Measurements from ENCODE around the gene WDR75. TPM values are rescaled to one million over a fixed set of nuclear protein-coding genes. Genes with fewer than 3 reads are reported as not detected.
"Not testable (repeated sequence)": the region's sequence is repeated elsewhere in the genome, so short reads cannot be mapped to it uniquely, and the experiment has no call there.

Gene WDR75
- total RNA-seq, 1 donor: 60.6 TPM

DNA sequence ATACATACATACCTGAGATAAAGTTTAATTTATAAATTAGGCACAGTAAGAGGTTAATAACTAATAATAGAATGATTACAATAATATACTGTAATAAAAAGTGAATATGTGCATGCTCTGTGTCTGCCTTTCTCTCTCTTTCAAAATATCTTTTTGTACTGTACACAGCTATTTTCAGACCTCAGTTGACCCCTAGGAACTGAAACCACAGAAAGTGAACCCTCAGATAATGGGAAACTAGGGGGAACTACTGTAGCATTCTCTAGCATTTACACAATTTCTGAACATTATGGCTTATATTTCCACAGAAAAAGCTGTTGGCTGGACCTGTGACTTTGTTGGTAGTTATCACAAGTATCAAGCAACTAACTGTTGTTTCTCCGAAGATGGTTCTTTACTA, 25.9 kb downstream of the WDR75 start:
- Histone ChIP-seq H3K4me1 (ENCODE audit: insufficient read depth, low read length) (no peaks in the 10 kb centered on the region), H3K9me3 (ENCODE audit: low read depth, low read length) (no peaks in the 10 kb centered on the region), H3K4me3 (ENCODE audit: low read length) (no peak overlapping the region), H3K27me3 (ENCODE audit: insufficient read depth, low read length) (no peaks in the 10 kb centered on the region)

DNA sequence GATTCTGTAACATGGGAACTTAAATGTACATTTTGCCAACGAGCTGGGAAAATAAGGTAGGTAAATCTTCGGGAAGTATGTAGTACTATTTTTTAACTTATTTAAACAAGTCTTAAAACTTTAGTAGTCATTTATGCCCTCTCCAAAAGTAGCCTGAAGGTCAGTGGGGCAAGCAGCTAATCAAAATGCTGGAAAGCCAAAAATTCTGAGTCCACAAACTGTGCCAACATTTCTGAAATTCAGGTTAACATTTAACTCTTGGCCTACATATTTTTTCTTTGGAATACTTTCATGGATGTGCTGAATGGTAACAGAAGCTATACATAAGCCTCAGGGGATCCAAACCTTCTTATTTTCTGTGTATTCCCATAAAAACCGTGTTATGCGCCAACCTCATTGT, 26.3 kb downstream of the WDR75 start:
- Histone ChIP-seq H3K9me3 (ENCODE audit: low read depth, low read length) (no peaks in the 10 kb centered on the region), H3K4me1 (ENCODE audit: insufficient read depth, low read length) (no peaks in the 10 kb centered on the region), H3K27me3 (ENCODE audit: insufficient read depth, low read length) (no peaks in the 10 kb centered on the region), H3K4me3 (ENCODE audit: low read length) (no peak overlapping the region)

DNA sequence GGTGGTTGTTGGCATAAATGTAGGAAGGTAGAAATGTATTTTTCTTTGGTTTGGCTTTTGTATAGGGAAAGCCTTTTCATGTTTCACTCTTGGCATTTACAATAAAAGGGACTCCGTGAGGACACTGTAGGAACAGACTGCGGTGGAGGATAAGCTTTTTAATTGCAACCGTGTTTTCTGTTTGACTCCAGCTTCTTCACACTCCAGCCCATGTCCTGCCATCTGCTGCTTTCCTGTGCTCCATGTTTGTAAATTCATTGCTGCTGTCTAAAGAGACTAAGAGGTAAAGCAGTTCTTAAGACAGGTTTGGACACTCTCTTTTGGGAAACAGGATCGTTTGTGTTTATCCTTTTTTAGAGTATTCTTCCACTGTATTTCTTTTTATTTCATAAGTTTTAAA, 33.3 kb downstream of the WDR75 start:
- Histone ChIP-seq H3K9me3 (ENCODE audit: low read depth, low read length) (no peaks in the 10 kb centered on the region), H3K4me1 (ENCODE audit: insufficient read depth, low read length) (no peaks in the 10 kb centered on the region), H3K4me3 (ENCODE audit: low read length) (no peak overlapping the region), H3K27me3 (ENCODE audit: insufficient read depth, low read length) (no peaks in the 10 kb centered on the region)

DNA sequence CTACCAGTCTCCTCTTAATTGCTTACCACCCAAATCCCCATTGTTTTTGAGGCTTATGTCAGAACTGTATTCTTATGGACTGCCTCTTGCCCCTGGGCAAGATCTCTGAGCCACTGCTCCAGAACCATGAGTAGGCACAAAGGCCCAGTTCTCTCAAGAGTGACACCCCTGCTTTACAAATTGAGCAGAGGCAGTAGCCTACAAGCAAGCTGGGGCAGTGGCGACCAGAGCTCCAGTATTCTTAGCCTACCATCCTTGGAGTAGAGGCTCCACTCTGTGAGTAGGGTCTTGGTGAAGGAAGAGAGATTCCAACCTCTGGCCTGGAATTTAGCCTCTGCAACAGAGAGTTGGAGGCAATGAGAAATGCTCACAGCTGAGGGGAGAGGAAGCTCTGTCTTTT, 36.5 kb downstream of the WDR75 start:
- Histone ChIP-seq H3K4me3 (ENCODE audit: low read length) (no peak overlapping the region), H3K9me3 (ENCODE audit: low read depth, low read length) (no peaks in the 10 kb centered on the region), H3K27me3 (ENCODE audit: insufficient read depth, low read length) (no peaks in the 10 kb centered on the region), H3K4me1 (ENCODE audit: insufficient read depth, low read length) (no peaks in the 10 kb centered on the region)

DNA sequence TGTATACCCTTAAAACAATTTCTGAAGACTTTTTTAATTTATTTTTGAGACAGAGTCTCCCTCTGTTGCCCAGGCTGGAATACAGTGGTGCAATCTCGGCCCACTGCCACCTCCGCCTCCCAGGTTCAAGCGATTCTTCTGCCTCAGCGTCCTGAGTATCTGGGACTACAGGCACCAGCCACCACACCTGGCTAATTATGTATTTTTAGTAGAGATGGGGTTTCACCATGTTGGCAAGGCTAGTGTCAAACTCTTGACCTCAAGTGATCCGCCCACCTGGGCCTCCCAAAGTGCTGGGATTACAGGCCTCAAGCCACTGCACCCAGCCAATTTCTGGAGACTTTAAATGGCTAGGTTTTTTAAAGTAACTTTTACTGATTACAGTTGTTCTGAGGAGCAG, 37.0 kb downstream of the WDR75 start:
- not testable (repeated sequence) for H3K4me3 ChIP-seq (ENCODE audit: low read length); H3K27me3 ChIP-seq (ENCODE audit: insufficient read depth, low read length); H3K4me1 ChIP-seq (ENCODE audit: insufficient read depth, low read length); H3K9me3 ChIP-seq (ENCODE audit: low read depth, low read length)

DNA sequence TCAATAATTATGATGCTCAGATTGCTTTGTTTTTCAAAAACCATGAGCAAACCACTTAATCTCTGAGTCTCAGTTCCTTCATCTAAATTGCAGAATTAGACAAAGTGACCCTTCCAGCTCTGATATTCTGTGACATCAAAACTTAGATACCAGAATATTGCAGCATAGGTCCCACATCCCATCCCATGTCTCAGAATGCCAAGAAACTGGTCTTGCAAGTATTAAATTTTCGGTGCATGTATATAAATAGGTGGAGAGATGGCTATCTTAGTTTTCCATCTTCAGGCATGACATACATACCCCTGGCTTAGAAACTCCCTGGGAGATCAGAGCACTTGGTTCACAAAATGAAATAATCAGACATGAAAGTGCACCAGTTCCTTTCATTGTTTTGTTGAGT, 39.8 kb downstream of the WDR75 start:
- Histone ChIP-seq H3K4me3 (ENCODE audit: low read length) (no peak overlapping the region), H3K27me3 (ENCODE audit: insufficient read depth, low read length) (no peaks in the 10 kb centered on the region), H3K9me3 (ENCODE audit: low read depth, low read length) (no peaks in the 10 kb centered on the region), H3K4me1 (ENCODE audit: insufficient read depth, low read length) (no peaks in the 10 kb centered on the region)

DNA sequence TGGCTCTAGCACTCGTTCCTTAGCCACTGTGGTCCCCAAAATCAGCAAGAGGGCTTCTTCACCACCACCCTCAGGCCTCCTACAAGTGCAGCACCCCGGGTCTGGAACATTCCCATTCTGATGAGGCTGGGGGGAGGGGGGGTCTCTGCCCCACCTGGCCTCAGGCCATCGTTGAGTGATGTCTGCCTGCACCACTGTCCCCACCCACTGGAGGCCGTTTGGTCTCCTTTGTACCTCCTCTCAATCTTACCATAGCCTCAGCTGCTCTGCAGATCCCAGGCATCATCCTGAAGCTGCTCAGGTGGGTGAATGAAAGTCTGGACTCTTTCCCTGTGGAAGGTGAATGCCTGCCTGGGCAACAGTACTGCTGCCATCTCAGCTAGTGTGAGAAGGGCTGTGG, 42.3 kb downstream of the WDR75 start:
- no peak overlapping the region for H3K4me3 ChIP-seq (ENCODE audit: low read length)
- H3K9me3 ChIP-seq (ENCODE audit: low read depth, low read length): no peaks in the 10 kb centered on the region
- H3K4me1 ChIP-seq (ENCODE audit: insufficient read depth, low read length): no peaks in the 10 kb centered on the region
- H3K27me3 ChIP-seq (ENCODE audit: insufficient read depth, low read length): no peaks in the 10 kb centered on the region

DNA sequence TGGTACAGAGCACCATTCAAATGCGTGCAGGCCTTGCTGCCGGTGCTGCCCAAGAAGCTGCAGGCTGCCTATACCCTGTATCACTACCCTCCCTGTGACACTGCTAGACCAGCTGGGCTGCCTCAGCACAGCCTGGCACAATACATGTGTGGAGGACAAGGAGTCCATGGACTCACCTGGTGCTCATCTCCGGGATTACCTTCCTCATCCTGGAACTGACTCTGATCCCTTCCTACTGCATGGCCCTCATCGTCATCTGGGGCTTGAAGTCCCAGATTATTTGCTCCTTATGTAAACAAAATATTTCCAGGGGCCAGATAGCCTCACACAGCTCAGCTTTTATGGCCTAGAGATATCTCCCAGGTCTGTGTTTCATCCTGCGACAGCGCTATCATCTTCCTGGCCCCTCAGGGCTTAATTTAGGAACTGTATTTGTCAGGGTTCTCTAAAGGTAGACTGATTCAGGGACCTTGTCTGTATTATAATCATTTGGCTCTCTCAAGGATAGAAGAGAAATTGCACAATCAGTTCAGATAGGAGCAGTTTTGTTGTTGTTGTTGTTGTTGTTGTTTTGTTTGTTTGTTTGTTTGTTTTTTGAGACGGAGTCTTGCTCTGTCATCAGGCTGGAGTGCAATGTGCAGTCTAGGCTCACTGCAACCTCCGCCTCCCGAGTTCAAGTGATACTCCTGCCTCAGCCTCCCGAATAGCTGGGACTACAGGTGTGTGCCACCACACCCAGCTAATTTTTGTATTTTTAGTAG, 42.9 kb downstream of the WDR75 start:
- Histone ChIP-seq H3K4me3 (ENCODE audit: low read length) (no peak overlapping the region), H3K27me3 (ENCODE audit: insufficient read depth, low read length) (no peaks in the 10 kb centered on the region), H3K9me3 (ENCODE audit: low read depth, low read length) (no peaks in the 10 kb centered on the region), H3K4me1 (ENCODE audit: insufficient read depth, low read length) (no peaks in the 10 kb centered on the region)

DNA sequence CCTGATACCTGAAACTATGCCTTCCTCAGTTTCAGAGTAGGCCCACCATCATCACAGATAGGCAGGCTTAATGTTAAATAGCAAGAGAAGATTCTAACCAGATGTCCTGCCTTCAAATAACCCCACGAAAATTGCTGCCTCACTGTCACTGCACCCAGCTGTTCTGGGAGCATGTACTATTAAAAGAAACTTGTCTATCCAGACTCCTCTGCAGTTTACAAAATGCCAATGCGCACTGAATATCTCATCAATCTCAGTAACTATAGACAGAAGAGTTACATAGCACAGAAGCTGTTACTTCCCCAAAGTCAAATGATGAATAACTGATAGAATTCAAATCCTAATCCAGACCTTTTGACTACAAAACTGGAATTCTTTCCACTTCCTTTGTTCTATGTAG, 43.9 kb downstream of the WDR75 start:
- Histone ChIP-seq H3K27me3 (ENCODE audit: insufficient read depth, low read length) (no peaks in the 10 kb centered on the region), H3K4me1 (ENCODE audit: insufficient read depth, low read length) (no peaks in the 10 kb centered on the region), H3K9me3 (ENCODE audit: low read depth, low read length) (no peaks in the 10 kb centered on the region), H3K4me3 (ENCODE audit: low read length) (no peak overlapping the region)

DNA sequence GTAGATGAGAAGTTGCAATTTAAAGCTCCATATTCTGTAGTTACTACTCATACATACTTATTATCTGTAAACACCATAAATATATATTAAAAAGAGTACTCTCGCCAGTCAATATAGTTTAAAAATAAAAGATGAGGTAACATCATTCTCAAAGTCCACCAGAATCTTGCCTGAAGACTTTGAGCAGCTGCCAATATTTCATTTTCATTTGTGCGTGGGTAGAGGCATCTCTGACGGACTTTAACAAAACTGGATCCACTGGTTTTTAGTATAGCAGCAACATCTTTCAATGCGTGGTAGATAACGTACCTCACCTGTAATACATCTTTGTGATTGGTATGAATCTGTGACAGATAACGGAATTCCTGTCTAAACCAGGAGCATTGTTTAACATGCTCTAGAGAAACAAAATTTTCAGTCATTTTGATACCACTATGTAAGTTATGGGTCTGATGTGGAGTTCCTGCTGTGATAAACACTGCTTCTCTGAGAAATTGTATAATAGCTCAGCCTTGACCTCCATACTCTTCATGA, 45.0 kb downstream of the WDR75 start:
- Histone ChIP-seq H3K4me3 (ENCODE audit: low read length) (no peak overlapping the region), H3K4me1 (ENCODE audit: insufficient read depth, low read length) (no peaks in the 10 kb centered on the region), H3K9me3 (ENCODE audit: low read depth, low read length) (no peaks in the 10 kb centered on the region)

DNA sequence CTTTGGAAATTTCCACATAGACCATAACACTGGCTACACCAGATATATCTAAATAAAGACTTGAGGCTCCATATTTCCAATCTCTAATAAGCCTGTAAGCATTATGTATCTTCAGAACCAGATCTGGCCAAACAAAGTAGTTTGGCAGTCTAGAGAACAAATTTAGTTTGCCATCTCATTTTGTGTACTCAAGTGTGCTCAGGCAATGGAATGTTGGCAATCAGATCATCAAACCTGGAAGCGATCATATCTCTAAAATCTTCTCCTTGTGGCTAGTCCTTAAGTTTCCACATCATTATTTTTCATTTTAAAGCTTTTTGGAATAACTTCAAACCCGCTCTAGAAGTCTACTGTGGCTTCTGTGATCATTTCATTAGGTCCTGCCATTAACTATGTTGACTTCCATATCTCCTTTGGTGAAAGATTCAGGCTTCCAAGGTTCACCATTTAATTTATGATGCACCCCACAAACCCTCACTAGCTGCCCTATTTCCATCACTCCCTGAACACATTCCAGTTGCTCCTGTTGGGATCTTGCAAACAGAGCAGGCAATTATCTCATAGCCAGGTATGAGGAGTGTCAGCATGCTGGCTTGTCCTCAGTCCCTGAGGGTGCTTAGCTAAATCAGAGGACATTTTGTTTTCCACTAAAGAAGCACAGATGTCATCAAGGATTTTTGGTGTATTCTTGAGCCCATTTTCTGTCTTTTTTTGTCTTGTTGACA, 46.2 kb downstream of the WDR75 start:
- H3K9me3 ChIP-seq (ENCODE audit: low read depth, low read length): no peaks in the 10 kb centered on the region
- no peaks in the 10 kb centered on the region for H3K27me3 ChIP-seq (ENCODE audit: insufficient read depth, low read length)
- no peak overlapping the region for H3K4me3 ChIP-seq (ENCODE audit: low read length)
- no peaks in the 10 kb centered on the region for H3K4me1 ChIP-seq (ENCODE audit: insufficient read depth, low read length)

More for the DNA sequence above, 45.0 kb downstream of the WDR75 start:
- H3K27me3 ChIP-seq (ENCODE audit: insufficient read depth, low read length): no peaks in the 10 kb centered on the region

DNA sequence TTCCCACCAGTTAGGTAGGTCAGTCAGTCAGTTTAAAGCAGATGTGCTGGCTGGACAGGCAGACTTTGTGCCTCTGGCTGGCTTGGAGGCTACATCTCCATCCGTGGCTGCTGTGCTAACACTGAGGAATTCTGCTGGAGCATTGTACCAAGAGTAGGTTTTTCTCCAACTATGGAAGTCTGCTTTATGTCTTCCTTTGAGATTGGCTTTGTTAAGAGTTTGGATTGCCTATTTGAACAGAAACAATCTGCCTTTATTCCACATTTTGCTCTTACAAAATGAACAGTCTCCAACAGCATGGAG, 46.7 kb downstream of the WDR75 start:
- Histone ChIP-seq H3K4me1 (ENCODE audit: insufficient read depth, low read length) (no peaks in the 10 kb centered on the region), H3K27me3 (ENCODE audit: insufficient read depth, low read length) (no peaks in the 10 kb centered on the region), H3K9me3 (ENCODE audit: low read depth, low read length) (no peaks in the 10 kb centered on the region), H3K4me3 (ENCODE audit: low read length) (no peak overlapping the region)

DNA sequence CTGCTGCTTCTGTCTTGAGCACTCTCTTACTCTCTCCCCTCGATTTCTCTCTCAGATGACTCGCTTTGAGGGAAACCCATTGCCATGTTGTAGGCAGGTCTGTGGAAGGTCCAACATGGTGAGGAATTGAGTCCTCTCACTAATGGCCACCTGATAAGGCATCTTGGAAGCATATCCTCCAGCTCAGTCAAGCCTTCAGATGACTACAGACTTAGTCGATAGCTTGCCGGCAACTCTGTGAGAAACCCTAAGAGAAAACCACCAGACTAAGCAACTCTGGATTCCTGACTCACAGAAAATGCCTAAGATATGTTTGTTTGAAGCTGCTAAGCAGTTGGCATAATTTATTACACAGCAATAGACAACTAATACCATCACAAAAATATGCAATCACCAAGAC, 51.2 kb downstream of the WDR75 start:
- Histone ChIP-seq H3K9me3 (ENCODE audit: low read depth, low read length) (no peaks in the 10 kb centered on the region), H3K4me1 (ENCODE audit: insufficient read depth, low read length) (no peaks in the 10 kb centered on the region), H3K27me3 (ENCODE audit: insufficient read depth, low read length) (no peaks in the 10 kb centered on the region), H3K4me3 (ENCODE audit: low read length) (no peak overlapping the region)

DNA sequence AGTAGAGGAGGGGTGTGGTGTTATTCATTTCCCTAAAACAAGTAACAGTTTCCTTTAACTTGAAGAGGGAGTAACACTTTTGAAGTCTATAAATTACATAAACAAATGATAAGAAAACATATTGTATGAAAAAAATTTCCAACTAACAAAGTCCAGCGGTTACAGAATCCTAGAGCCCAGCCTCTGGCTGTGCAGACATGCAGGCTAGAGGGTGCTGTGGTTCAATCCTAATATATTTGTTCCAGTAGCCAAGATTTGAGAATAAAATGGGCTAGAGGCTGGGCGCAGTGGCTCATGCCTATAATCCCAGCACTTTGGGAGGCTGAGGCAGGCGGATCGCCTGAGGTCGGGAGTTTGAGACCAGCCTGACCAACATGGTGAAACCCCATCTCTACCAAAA, 56.9 kb downstream of the WDR75 start:
- Histone ChIP-seq H3K27me3 (ENCODE audit: insufficient read depth, low read length) (no peaks in the 10 kb centered on the region), H3K4me3 (ENCODE audit: low read length) (no peak overlapping the region), H3K4me1 (ENCODE audit: insufficient read depth, low read length) (peaks cover 6% of the 10 kb centered on the region)

DNA sequence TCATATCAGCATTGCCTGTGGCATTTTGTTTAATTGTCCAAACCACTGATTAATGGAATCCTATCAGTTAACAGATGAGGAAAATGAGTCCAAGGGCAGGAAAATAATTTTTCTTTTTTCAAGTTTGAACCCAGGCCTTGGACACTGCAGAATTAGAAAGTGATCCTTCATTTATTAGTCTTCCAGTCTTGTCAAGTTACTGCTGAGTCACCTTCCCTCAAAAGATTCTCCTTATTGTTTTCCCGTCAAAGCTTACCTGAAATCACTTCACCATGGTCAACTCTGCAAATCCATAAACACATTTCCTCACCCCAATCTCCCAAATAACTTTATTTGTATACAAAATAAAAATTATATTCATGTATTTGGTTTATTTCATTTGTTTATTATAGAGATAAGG, 57.9 kb downstream of the WDR75 start:
- Histone ChIP-seq H3K4me1 (ENCODE audit: insufficient read depth, low read length) (peaks cover 6% of the 10 kb centered on the region), H3K27me3 (ENCODE audit: insufficient read depth, low read length) (no peaks in the 10 kb centered on the region), H3K4me3 (ENCODE audit: low read length) (no peak overlapping the region), H3K9me3 (ENCODE audit: low read depth, low read length) (no peaks in the 10 kb centered on the region)

More for the DNA sequence above, 56.9 kb downstream of the WDR75 start:
- no peaks in the 10 kb centered on the region for H3K9me3 ChIP-seq (ENCODE audit: low read depth, low read length)

All from mononuclear cell (primary cell).